ENCODE data around the gene PARVB.

The PARVB gene

GRCh38 chr22:44188316-44188715 is 164.2 kb downstream of the PARVB start:
- DNase-seq: no peak

GRCh38 chr22:44188986-44189630 is 165.0 kb downstream of the PARVB start:
- DNase-seq: no peak

GRCh38 chr22:44190381-44190976 is 166.4 kb downstream of the PARVB start:
- no peak for DNase-seq

GRCh38 chr22:44191036-44191454 is 166.9 kb downstream of the PARVB start:
- DNase-seq: no peak

- DNase-seq: no peak
Measured at GRCh38 chr22:44192098-44192815, 168.2 kb downstream of the PARVB start.

GRCh38 chr22:44192816-44193534 is 168.9 kb downstream of the PARVB start:
- no peak for DNase-seq

GRCh38 chr22:44193535-44193891 is 169.4 kb downstream of the PARVB start:
- DNase-seq: no peak

- DNase-seq: no peak
Measured at GRCh38 chr22:44194569-44194968, 170.5 kb downstream of the PARVB start.

- no peak for DNase-seq
Measured at GRCh38 chr22:44195189-44195871, 171.2 kb downstream of the PARVB start.

GRCh38 chr22:44196241-44196640 is 172.1 kb downstream of the PARVB start:
- DNase-seq: no peak

- no peak for DNase-seq
Measured at GRCh38 chr22:44196731-44197131, 172.6 kb downstream of the PARVB start.

GRCh38 chr22:44197271-44197670 is 173.2 kb downstream of the PARVB start:
- DNase-seq: no peak

- no peak for DNase-seq
Measured at GRCh38 chr22:44199164-44199563, 175.1 kb downstream of the PARVB start.

- no peak for DNase-seq
Measured at GRCh38 chr22:44199866-44200265, 175.8 kb downstream of the PARVB start.

- no peak for DNase-seq
Measured at GRCh38 chr22:44200451-44200850, 176.3 kb downstream of the PARVB start.

- DNase-seq: no peak
Measured at GRCh38 chr22:44200855-44201550, 176.9 kb downstream of the PARVB start.

GRCh38 chr22:44201665-44202064 is 177.6 kb downstream of the PARVB start:
- no peak for DNase-seq

- no peak for DNase-seq
Measured at GRCh38 chr22:44202261-44202789, 178.2 kb downstream of the PARVB start.

- DNase-seq: no peak
Measured at GRCh38 chr22:44203203-44203602, 179.1 kb downstream of the PARVB start.

GRCh38 chr22:44204739-44205515 is 180.8 kb downstream of the PARVB start:
- no peak for DNase-seq

All from 8988T (cell line).